OCI-LY7 (cell line): ENCODE measurements around the gene RPS14. TPM values are rescaled to one million over a fixed set of nuclear protein-coding genes. Genes with fewer than 3 reads are reported as not detected.
"Not testable (repeated sequence)": the region's sequence is repeated elsewhere in the genome, so short reads cannot be mapped to it uniquely, and the experiment has no call there.

ENCODE experiments used
- BruUV-seq: library from RNA; stranded (reverse); fragments of 400-500 nt; replicated peaks from 2 replicates; lab custom pipeline; 2021; lab: Mats Ljungman, UMichigan
- CTCF ChIA-PET: fragments of 300-600 bp; sonication (Branson Sonifier 250); formaldehyde crosslinking; loops from one replicate; lab custom pipeline; 2022; ENCODE audit warnings: antibody characterized with exemption; ENCODE audit not compliant: unreplicated experiment; lab: Charles Lee
- POLR2A ChIA-PET: fragments of 300-600 bp; sonication (Branson Sonifier 250); formaldehyde crosslinking; loops from one replicate; lab custom pipeline; 2022; ENCODE audit warnings: antibody characterized with exemption; lab: Charles Lee
- DNase-seq: peaks from one replicate; pipeline ENCODE4 v3.0.0-alpha.2; 2015; ENCODE audit warnings: low spot score
- H2AFZ ChIP-seq: fragments of 200-600 bp; sonication (generic), shearing (Covaris generic); 2 replicates; pipeline ENCODE4 v1.6.1; 2014; ENCODE audit warnings: mild to moderate bottlenecking, antibody characterized with exemption, low read length, moderate library complexity
- H3K27ac ChIP-seq: fragments of 200-600 bp; sonication (generic); 2 replicates; pipeline ENCODE4 v1.5.1; 2014; ENCODE audit warnings: mixed run types, low read depth, mild to moderate bottlenecking, moderate library complexity, low read length, inconsistent platforms; ENCODE audit not compliant: poor library complexity, severe bottlenecking
- H3K36me3 ChIP-seq: fragments of 200-600 bp; sonication (generic); 2 replicates; pipeline ENCODE4 v1.6.1; 2014; ENCODE audit warnings: mild to moderate bottlenecking, antibody characterized with exemption, low read length, moderate library complexity, mixed read lengths; ENCODE audit not compliant: insufficient read depth
- H3K4me1 ChIP-seq: fragments of 200-600 bp; sonication (generic); 2 replicates; pipeline ENCODE4 v1.5.1; 2014; ENCODE audit warnings: mild to moderate bottlenecking, low read length; ENCODE audit not compliant: insufficient read depth, poor library complexity, severe bottlenecking
- H3K4me2 ChIP-seq: fragments of 200-600 bp; sonication (generic); 2 replicates; pipeline ENCODE4 v1.6.1; 2014; ENCODE audit warnings: mild to moderate bottlenecking, low read length
- H3K4me3 ChIP-seq: fragments of 200-600 bp; sonication (generic); 2 replicates; pipeline ENCODE4 v1.5.1; 2014; ENCODE audit warnings: mild to moderate bottlenecking, low read depth, low read length; ENCODE audit not compliant: poor library complexity, severe bottlenecking
- H3K79me2 ChIP-seq: fragments of 200-600 bp; sonication (generic); 2 replicates; pipeline ENCODE4 v1.6.1; 2016; ENCODE audit warnings: low read depth, mild to moderate bottlenecking, low read length, moderate library complexity, mixed read lengths; ENCODE audit not compliant: insufficient read depth
- H3K9me2 ChIP-seq: fragments of 200-600 bp; sonication (generic); 2 replicates; pipeline ENCODE4 v1.6.1; 2016; ENCODE audit warnings: mild to moderate bottlenecking, low read length, mixed read lengths; ENCODE audit not compliant: insufficient read depth
- H3K9me3 ChIP-seq: fragments of 200-600 bp; sonication (generic); 2 replicates; pipeline ENCODE4 v1.6.1; 2014; ENCODE audit warnings: mild to moderate bottlenecking, mixed run types, low read length, mixed read lengths
- H4K20me1 ChIP-seq: fragments of 200-600 bp; sonication (generic); 2 replicates; pipeline ENCODE4 v1.6.1; 2014; ENCODE audit warnings: mild to moderate bottlenecking, antibody characterized with exemption, low read length, moderate library complexity, mixed read lengths; ENCODE audit not compliant: insufficient read depth
- EZH2phosphoT487 ChIP-seq: fragments of 200-600 bp; sonication (generic); IDR thresholded peaks from 2 replicates; pipeline ENCODE4 v1.6.1; 2018; ENCODE audit warnings: low read depth, borderline replicate concordance, mild to moderate bottlenecking, mixed run types, antibody characterized with exemption, low read length, moderate library complexity, mixed read lengths
- intact Hi-C: fragments of 100-400 bp; cut with micrococcal nuclease; formaldehyde crosslinking; loops from one replicate; pipeline ENCODE4 v1.10.0; 2022; ENCODE audit not compliant: unreplicated experiment
- total RNA-seq, 2 experiments: library from RNA; depleted of rRNA in 1 of 2; stranded (reverse); fragments of >200 nt in 1 of 2; shearing (Covaris generic) in 1 of 2; gene quantifications; 2 replicates each; pipeline ENCODE4 v1.2.3, GENCODE V29; 2014 to 2022
- TF ChIP-seq, protein P1 (sequence below): fragments of 200-600 bp; sonication (generic); conservative IDR thresholded peaks from 2 replicates; pipeline ENCODE4 v1.5.1; 2014; ENCODE audit warnings: mild to moderate bottlenecking, antibody characterized with exemption, low read length, moderate library complexity, mixed read lengths

RPS14 gene
- total RNA-seq, 2 experiments from 2014 or later: 2,281 to 2,304 TPM

DNA sequence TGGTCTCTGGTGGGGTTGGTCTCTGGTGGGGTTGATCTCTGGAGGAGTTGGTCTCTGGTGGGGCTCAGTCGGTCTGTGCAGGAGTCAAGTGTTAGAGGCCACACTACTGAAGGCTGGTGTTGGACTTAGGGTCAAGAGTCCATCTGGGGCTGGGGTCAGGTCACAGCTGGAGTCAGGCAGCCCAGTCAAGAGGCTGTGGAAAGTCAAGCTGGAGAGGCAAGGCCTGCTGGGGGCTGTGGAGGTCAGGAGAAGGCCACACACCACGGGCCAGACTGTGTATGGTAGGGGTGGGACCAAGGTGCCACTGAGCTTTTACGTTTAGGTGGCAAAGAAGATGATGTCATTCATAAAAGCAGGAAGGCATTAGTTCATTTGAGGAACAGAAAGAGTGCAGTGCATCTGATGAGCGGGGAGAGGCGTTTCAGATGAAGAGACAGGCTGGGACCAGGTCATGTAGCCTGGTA is 20.1 kb downstream of the RPS14 start:
- DNase-seq: no peak
- peaks cover 7% of the 10 kb centered on the region for H3K4me1 ChIP-seq
- H3K9me2 ChIP-seq: no peaks in the 10 kb centered on the region
- TF ChIP-seq, protein P1, sequence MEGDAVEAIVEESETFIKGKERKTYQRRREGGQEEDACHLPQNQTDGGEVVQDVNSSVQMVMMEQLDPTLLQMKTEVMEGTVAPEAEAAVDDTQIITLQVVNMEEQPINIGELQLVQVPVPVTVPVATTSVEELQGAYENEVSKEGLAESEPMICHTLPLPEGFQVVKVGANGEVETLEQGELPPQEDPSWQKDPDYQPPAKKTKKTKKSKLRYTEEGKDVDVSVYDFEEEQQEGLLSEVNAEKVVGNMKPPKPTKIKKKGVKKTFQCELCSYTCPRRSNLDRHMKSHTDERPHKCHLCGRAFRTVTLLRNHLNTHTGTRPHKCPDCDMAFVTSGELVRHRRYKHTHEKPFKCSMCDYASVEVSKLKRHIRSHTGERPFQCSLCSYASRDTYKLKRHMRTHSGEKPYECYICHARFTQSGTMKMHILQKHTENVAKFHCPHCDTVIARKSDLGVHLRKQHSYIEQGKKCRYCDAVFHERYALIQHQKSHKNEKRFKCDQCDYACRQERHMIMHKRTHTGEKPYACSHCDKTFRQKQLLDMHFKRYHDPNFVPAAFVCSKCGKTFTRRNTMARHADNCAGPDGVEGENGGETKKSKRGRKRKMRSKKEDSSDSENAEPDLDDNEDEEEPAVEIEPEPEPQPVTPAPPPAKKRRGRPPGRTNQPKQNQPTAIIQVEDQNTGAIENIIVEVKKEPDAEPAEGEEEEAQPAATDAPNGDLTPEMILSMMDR: no peak
- TF ChIP-seq EZH2phosphoT487: no peak
- no peaks in the 10 kb centered on the region for H3K36me3 ChIP-seq
- H3K4me3 ChIP-seq: no peak overlapping the region
- no peaks in the 10 kb centered on the region for H4K20me1 ChIP-seq
- BruUV-seq: no TSS peak
- no peaks in the 10 kb centered on the region for H3K79me2 ChIP-seq
- ChIA-PET POLR2A (interaction anchor here (1.0 to 3.3 kb wide), 2 partner anchors 9 to 17 kb away, joined by 6 to 24 read pairs; partner anchors contain the start of gene CD74), CTCF (interaction anchor here (0.7 kb wide), 1 partner anchor 14 kb away, joined by 3 read pairs; no protein-coding TSS in a partner anchor)
- no peak overlapping the region for H2AFZ ChIP-seq
- no peak overlapping the region for H3K27ac ChIP-seq
- intact Hi-C loops: no loop called here
- no peak overlapping the region for H3K4me2 ChIP-seq
- no peaks in the 10 kb centered on the region for H3K9me3 ChIP-seq

DNA sequence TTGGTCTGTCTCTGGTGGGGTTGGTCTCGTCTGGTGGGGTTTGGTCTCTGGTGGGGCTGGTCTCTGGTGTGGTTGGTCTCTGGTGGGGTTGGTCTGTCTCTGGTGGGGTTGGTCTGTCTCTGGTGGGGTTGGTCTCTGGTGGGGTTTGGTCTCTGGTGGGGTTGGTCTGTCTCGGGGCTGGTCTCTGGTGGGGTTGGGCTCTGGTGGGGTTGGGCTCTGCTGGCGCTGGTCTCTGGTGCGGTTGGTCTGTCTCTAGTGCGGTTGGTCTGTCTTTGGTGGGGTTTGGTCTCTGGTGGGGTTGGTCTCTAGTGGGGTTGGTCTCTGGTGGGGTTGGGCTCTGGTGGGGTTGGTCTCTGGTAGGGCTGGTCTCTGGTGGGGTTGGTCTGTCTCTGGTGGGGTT is 20.6 kb downstream of the RPS14 start:
- POLR2A ChIA-PET: interaction anchor here (1.0 to 3.3 kb wide), 2 partner anchors 8 to 16 kb away, joined by 6 to 24 read pairs; partner anchors contain the start of gene CD74
- no peak for DNase-seq
- BruUV-seq: no TSS peak
- TF ChIP-seq, protein P1: no peak
- TF ChIP-seq EZH2phosphoT487: no peak
- Histone ChIP-seq H4K20me1 (no peaks in the 10 kb centered on the region), H3K4me1 (peaks cover 7% of the 10 kb centered on the region), H3K9me2 (no peaks in the 10 kb centered on the region), H3K4me3 (no peak overlapping the region), H3K36me3 (no peaks in the 10 kb centered on the region), H3K27ac (no peak overlapping the region), H2AFZ (no peak overlapping the region), H3K79me2 (no peaks in the 10 kb centered on the region), H3K9me3 (no peaks in the 10 kb centered on the region), H3K4me2 (no peak overlapping the region)
- CTCF ChIA-PET: no interaction called here
- intact Hi-C loops: no loop called here

DNA sequence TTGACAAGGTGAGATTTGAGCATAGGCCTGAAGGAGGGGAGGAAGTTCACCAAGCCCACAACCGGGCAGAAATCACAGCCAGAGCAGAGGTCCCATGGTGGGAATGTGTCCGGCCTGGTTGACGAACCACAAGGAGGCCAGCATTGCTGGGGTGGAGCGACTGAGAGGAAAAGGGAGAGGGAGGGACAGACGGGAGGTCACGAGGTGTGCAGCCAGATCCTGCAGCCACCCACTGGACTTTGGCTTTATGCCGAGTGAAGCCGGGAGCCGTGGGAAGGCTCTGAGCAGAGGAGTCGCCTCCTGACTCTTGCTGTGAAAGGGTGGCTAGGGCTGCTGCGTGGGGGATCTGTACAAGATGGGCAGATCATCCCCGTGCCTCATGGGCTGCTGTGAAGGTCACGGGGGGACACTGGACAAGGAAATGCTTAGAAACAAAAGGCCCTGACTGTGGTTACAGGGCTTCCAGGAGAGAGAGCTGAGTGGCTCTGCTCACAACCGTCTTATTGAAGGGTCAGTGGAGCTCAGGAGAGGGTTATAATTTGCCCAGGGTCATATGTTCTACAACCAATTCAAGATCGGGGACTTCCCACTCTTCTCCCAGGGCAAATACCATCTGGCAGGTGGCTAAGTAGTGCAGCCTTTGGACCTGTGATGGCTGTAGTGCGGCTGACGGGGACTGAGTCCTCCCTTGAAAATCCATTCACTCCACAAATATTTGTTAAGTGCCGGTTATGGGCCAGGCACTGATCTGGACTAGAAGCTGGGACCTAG is 21.2 kb downstream of the RPS14 start:
- CTCF ChIA-PET: no interaction called here
- no peak overlapping the region for H3K27ac ChIP-seq
- H3K9me3 ChIP-seq: no peaks in the 10 kb centered on the region
- H3K4me3 ChIP-seq: no peak overlapping the region
- no peaks in the 10 kb centered on the region for H3K36me3 ChIP-seq
- POLR2A ChIA-PET: interaction anchor here (0.6 to 3.3 kb wide), 2 partner anchors 9 to 16 kb away, joined by 4 to 24 read pairs; partner anchors contain the start of gene CD74
- BruUV-seq: no TSS peak
- H2AFZ ChIP-seq: no peak overlapping the region
- H3K4me1 ChIP-seq: peaks cover 7% of the 10 kb centered on the region
- DNase-seq: no peak
- intact Hi-C loops: no loop called here
- H4K20me1 ChIP-seq: no peaks in the 10 kb centered on the region
- no peaks in the 10 kb centered on the region for H3K79me2 ChIP-seq
- H3K9me2 ChIP-seq: no peaks in the 10 kb centered on the region
- no peak overlapping the region for H3K4me2 ChIP-seq
- TF ChIP-seq EZH2phosphoT487: no peak
- TF ChIP-seq, protein P1: no peak

DNA sequence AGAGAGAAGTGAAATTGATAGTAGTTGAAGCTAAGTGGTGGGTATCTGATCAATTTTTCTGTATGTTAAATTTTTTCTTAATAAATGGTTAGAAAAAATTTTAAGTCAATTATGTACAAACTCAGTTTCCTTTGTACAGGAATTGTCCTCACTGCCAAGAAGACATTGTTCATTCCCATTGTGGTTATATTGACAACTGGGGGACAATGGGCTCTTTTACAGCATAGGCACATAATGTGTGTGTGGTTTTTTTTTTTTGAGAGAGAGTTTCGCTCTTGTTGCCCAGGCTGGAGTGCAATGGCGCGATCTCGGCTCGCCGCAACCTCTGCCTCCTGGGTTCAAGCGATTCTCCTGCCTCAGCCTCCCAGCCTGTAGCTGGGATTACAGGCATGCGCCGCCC is 23.4 kb downstream of the RPS14 start:
- BruUV-seq, intact Hi-C loops, H3K4me1 ChIP-seq, H2AFZ ChIP-seq, H3K79me2 ChIP-seq, H3K9me2 ChIP-seq, H3K4me3 ChIP-seq, CTCF ChIA-PET, H3K36me3 ChIP-seq, H3K9me3 ChIP-seq, H3K27ac ChIP-seq, DNase-seq, H4K20me1 ChIP-seq, H3K4me2 ChIP-seq: not testable (repeated sequence)
- POLR2A ChIA-PET: interaction anchor here (0.7 kb wide), 2 partner anchors 12 to 62 kb away, joined by 3 read pairs; no protein-coding TSS in a partner anchor
